ENCODE measurements around the gene C6orf136. TPM values are rescaled to one million over a fixed set of nuclear protein-coding genes. Genes with fewer than 3 reads are reported as not detected.

C6orf136 gene
- total and polyA plus RNA-seq, 10 of the 15 experiments (the other 5 are each of a cell fraction or from before 2014, with no cell fraction given), result 5.2 to 24.1 (median 14.9) TPM

DNA sequence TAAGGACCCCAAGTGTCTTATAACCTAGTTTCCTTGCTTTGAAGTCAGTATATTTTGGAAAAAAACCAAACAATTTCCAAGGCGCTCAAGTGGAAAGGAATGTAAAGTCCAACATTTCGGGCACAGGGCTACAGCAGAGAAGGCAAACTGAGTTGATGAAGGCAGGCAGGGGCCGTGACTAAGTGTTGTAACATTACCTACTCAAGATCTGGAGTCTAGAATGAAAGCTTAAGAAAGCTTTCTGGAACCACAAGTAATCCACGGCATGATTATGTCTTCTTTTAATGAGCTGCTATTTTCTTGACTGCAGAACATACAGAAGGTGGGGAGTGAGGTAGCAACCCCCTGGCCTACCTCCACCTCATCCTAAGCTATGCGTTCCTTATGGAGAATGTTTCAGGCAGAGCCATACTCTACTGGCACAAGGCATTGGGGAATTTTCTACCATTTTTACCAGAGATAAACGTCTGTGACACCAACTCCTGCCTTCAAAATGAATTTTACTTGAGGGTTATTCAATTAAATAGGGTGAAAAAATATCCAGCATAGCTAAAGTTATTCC lies 34.2 kb upstream of the C6orf136 start:
- WGBS (ENCODE audit: insufficient coverage, insufficient replicate concordance, low lambda C conversion rate, missing lambda C conversion rate), result 69% methylated on average over 6 of the region's 6 CpGs
- Histone ChIP-seq H3K36me3 (ENCODE audit: control insufficient read depth in 2 of 2, insufficient read depth in 2 of 2, low read length in 1 of 2) (peaks cover 1 to 48% of the 10 kb centered on the region in 2 experiments), H3K27me3 (replicated peaks in 1 of 2; ENCODE audit: control insufficient read depth in 2 of 2, insufficient read depth in 2 of 2, low read length in 1 of 2) (no peaks in the 10 kb centered on the region), H3K27ac (ENCODE audit: control insufficient read depth, insufficient read depth) (no peak overlapping the region), H3K4me3 (no peak overlapping the region), H4K20me1 (ENCODE audit: control insufficient read depth, insufficient read depth) (0 out of 2 replicates have a peak, but pooled peaks cover 8% of the 10 kb centered on the region), H3K4me1 (ENCODE audit: control insufficient read depth, insufficient read depth, low read length) (peaks cover 3% of the 10 kb centered on the region), H3K79me2 (ENCODE audit: control insufficient read depth, insufficient read depth, low read length) (peaks cover 41% of the 10 kb centered on the region), H2AFZ (ENCODE audit: control insufficient read depth, low read depth, low read length) (no peak overlapping the region), H3K9me3 (replicated peaks; ENCODE audit: control insufficient read depth, insufficient read depth, low read length) (no peaks in the 10 kb centered on the region; the same call in 2 of the 3 replicates), H3K4me2 (ENCODE audit: control insufficient read depth, insufficient read depth) (peak overlapping the region; percentile 39), H3K9ac (ENCODE audit: control insufficient read depth, insufficient read depth, low read length) (no peak overlapping the region)
- no TSS peak for BruUV-seq (replicated peaks)
- ChIA-PET CTCF (interaction anchor here (0.6 to 4.2 kb wide), 18 partner anchors 8 to 474 kb away, joined by 3 to 41 read pairs (median 6); partner anchors contain the start of gene DHX16), RAD21 (ENCODE audit: unreplicated experiment) (interaction anchor here (0.9 to 2.2 kb wide), 5 partner anchors 42 to 131 kb away, joined by 3 to 7 read pairs (median 5); partner anchors contain the start of genes ABCF1 and MDC1), POLR2A (interaction anchor here (0.6 to 2.0 kb wide), 13 partner anchors 10 to 533 kb away, joined by 3 to 11 read pairs (median 4); partner anchors contain the start of genes ABCF1, C6orf136, GNL1 and PRR3), SMC1A (ENCODE audit: uncharacterized antibody, unreplicated experiment) (interaction anchor here (0.8 to 3.5 kb wide), 15 partner anchors 8 to 475 kb away, joined by 3 to 19 read pairs (median 5); partner anchors contain the start of gene PRR3)
- no peak for DNase-seq (ENCODE audit: low read depth, low spot score)
- no peak for ATAC-seq
- TF ChIP-seq POLR2A (IDR thresholded peaks at IDR 0.05; ENCODE audit: low read depth, low read length) (peak; percentile 63), PML (IDR thresholded peaks at IDR 0.05; ENCODE audit: low read length) (peak; percentile 48; the same call in 1 of the 2 replicates), YY1 (IDR thresholded peaks at IDR 0.05; ENCODE audit: low read depth, low read length) (no peak), EGR1 (IDR thresholded peaks at IDR 0.05; ENCODE audit: borderline replicate concordance in 1 of 2, low read depth in 2 of 2, low read length in 2 of 2) (no peak), RB1 (IDR thresholded peaks at IDR 0.05; ENCODE audit: borderline replicate concordance) (no peak), ZSCAN29 (IDR thresholded peaks at IDR 0.05) (no peak), MYB (IDR thresholded peaks at IDR 0.05; ENCODE audit: borderline replicate concordance, low read depth, low read length) (no peak), POU2F2 (IDR thresholded peaks at IDR 0.05; ENCODE audit: borderline replicate concordance, low read depth, low read length) (no peak), SMAD5 (IDR thresholded peaks at IDR 0.05; ENCODE audit: low read depth) (peak; percentile 46; the same call in 1 of the 2 replicates), CREM (IDR thresholded peaks at IDR 0.05; ENCODE audit: low read depth) (no peak)
- TF ChIP-seq, protein P1, sequence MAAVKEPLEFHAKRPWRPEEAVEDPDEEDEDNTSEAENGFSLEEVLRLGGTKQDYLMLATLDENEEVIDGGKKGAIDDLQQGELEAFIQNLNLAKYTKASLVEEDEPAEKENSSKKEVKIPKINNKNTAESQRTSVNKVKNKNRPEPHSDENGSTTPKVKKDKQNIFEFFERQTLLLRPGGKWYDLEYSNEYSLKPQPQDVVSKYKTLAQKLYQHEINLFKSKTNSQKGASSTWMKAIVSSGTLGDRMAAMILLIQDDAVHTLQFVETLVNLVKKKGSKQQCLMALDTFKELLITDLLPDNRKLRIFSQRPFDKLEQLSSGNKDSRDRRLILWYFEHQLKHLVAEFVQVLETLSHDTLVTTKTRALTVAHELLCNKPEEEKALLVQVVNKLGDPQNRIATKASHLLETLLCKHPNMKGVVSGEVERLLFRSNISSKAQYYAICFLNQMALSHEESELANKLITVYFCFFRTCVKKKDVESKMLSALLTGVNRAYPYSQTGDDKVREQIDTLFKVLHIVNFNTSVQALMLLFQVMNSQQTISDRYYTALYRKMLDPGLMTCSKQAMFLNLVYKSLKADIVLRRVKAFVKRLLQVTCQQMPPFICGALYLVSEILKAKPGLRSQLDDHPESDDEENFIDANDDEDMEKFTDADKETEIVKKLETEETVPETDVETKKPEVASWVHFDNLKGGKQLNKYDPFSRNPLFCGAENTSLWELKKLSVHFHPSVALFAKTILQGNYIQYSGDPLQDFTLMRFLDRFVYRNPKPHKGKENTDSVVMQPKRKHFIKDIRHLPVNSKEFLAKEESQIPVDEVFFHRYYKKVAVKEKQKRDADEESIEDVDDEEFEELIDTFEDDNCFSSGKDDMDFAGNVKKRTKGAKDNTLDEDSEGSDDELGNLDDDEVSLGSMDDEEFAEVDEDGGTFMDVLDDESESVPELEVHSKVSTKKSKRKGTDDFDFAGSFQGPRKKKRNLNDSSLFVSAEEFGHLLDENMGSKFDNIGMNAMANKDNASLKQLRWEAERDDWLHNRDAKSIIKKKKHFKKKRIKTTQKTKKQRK (IDR thresholded peaks at IDR 0.05; ENCODE audit: low read depth, low read length), result no peak
- TF ChIP-seq, protein P2, sequence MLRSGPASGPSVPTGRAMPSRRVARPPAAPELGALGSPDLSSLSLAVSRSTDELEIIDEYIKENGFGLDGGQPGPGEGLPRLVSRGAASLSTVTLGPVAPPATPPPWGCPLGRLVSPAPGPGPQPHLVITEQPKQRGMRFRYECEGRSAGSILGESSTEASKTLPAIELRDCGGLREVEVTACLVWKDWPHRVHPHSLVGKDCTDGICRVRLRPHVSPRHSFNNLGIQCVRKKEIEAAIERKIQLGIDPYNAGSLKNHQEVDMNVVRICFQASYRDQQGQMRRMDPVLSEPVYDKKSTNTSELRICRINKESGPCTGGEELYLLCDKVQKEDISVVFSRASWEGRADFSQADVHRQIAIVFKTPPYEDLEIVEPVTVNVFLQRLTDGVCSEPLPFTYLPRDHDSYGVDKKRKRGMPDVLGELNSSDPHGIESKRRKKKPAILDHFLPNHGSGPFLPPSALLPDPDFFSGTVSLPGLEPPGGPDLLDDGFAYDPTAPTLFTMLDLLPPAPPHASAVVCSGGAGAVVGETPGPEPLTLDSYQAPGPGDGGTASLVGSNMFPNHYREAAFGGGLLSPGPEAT (IDR thresholded peaks at IDR 0.05; ENCODE audit: low read depth), result no peak
- intact Hi-C loops (cut with micrococcal nuclease; ENCODE audit: unreplicated experiment), result no loop called here
- in situ Hi-C loops (cut with MboI), result no loop called here
- FAIRE-seq, result no peak
